Neural progenitor cell (in vitro differentiated cells): ENCODE data around the gene SMPX. TPM values are rescaled to one million over a fixed set of nuclear protein-coding genes. Genes with fewer than 3 reads are reported as not detected.

Experiments used
- DNase-seq: peaks from one replicate; pipeline ENCODE4 v3.0.0-alpha.2; 2016; ENCODE audit warnings: low spot score
- H2AFZ ChIP-seq: fragments of 200-600 bp; sonication (generic); replicated peaks from 2 replicates; pipeline ENCODE4 v1.6.1; 2016; ENCODE audit warnings: antibody characterized with exemption
- H3F3A ChIP-seq: fragments of 200-600 bp; sonication (generic); 2 replicates; pipeline ENCODE4 v1.6.1; 2016; ENCODE audit warnings: antibody characterized with exemption, low read depth
- H3K27ac ChIP-seq: fragments of 200-600 bp; sonication (generic); 2 replicates; pipeline ENCODE4 v1.5.1; 2016; ENCODE audit warnings: mild to moderate bottlenecking
- H3K27me3 ChIP-seq: fragments of 200-600 bp; sonication (generic); 2 replicates; pipeline ENCODE4 v1.6.1; 2016; ENCODE audit warnings: mild to moderate bottlenecking, moderate library complexity
- H3K36me3 ChIP-seq: fragments of 200-600 bp; sonication (generic); 2 replicates; pipeline ENCODE4 v1.5.1; 2016
- H3K4me1 ChIP-seq: fragments of 200-600 bp; sonication (generic); 2 replicates; pipeline ENCODE4 v1.6.1; 2016; ENCODE audit warnings: mixed run types
- H3K4me2 ChIP-seq: fragments of 200-600 bp; sonication (generic); 2 replicates; pipeline ENCODE4 v1.6.1; 2016
- H3K4me3 ChIP-seq: fragments of 200-600 bp; sonication (generic); 2 replicates; pipeline ENCODE4 v1.5.1; 2016
- H3K79me2 ChIP-seq: fragments of 200-600 bp; sonication (generic); 2 replicates; pipeline ENCODE4 v1.6.1; 2016; ENCODE audit warnings: low read depth
- H3K9ac ChIP-seq: fragments of 200-600 bp; sonication (generic); 2 replicates; pipeline ENCODE4 v1.6.1; 2016
- H3K9me3 ChIP-seq: fragments of 200-600 bp; sonication (generic); 2 replicates; pipeline ENCODE4 v1.5.1; 2016; ENCODE audit warnings: low read depth
- H4K20me1 ChIP-seq: fragments of 200-600 bp; sonication (generic); 2 replicates; pipeline ENCODE4 v1.6.1; 2016; ENCODE audit warnings: low read depth
- H3K27ac Mint-ChIP-seq: 3 replicates; pipeline ENCODE4 v1.8.0; 2021; ENCODE audit warnings: mixed read lengths
- H3K27me3 Mint-ChIP-seq: 2 replicates; pipeline ENCODE4 v1.8.0; 2022; ENCODE audit warnings: low read depth, mild to moderate bottlenecking, inconsistent platforms, moderate library complexity, mixed read lengths; ENCODE audit not compliant: insufficient read depth
- H3K36me3 Mint-ChIP-seq: 3 replicates; pipeline ENCODE4 v1.8.0; 2021; ENCODE audit warnings: mixed read lengths
- H3K4me1 Mint-ChIP-seq: 3 replicates; pipeline ENCODE4 v1.8.0; 2021; ENCODE audit warnings: mixed read lengths
- H3K4me3 Mint-ChIP-seq: 3 replicates; pipeline ENCODE4 v1.8.0; 2021; ENCODE audit warnings: mild to moderate bottlenecking, moderate library complexity, mixed read lengths
- H3K9me3 Mint-ChIP-seq: 3 replicates; pipeline ENCODE4 v1.8.0; 2020; ENCODE audit warnings: mixed read lengths
- CTCF ChIP-seq: fragments of 200-600 bp; sonication (generic); IDR thresholded peaks from 2 replicates; pipeline ENCODE4 v1.5.1; 2017; ENCODE audit warnings: antibody characterized with exemption, mild to moderate bottlenecking
- EZH2 ChIP-seq: fragments of 200-600 bp; sonication (generic); IDR thresholded peaks from 2 replicates; pipeline ENCODE4 v1.6.1; 2017; ENCODE audit warnings: antibody characterized with exemption, mild to moderate bottlenecking, moderate library complexity
- EZH2phosphoT487 ChIP-seq: fragments of 200-600 bp; sonication (generic); IDR thresholded peaks from 2 replicates; pipeline ENCODE4 v1.6.1; 2017; ENCODE audit warnings: antibody characterized with exemption
- total RNA-seq: library from RNA; depleted of rRNA; stranded (reverse); fragments of >200 nt; gene quantifications from 2 replicates; pipeline ENCODE4 v1.2.3, GENCODE V29; 2015; ENCODE audit warnings: low replicate concordance

The SMPX gene
- total RNA-seq, 1 donor from 2014 or later: not detected

GRCh38 chrX:21770631-21771321 is 12.9 kb upstream of the SMPX start:
- Histone ChIP-seq H3F3A (no peaks in the 10 kb centered on the region), H3K9me3 (no peaks in the 10 kb centered on the region), H3K36me3 (no peaks in the 10 kb centered on the region), H3K9ac (no peak overlapping the region), H2AFZ (no peak overlapping the region), H3K4me3 (no peak overlapping the region), H3K27ac (no peak overlapping the region), H4K20me1 (no peaks in the 10 kb centered on the region), H3K79me2 (no peaks in the 10 kb centered on the region), H3K4me2 (no peak overlapping the region), H3K4me1 (no peaks in the 10 kb centered on the region), H3K27me3 (no peaks in the 10 kb centered on the region)
- TF ChIP-seq EZH2phosphoT487 (no peak), CTCF (peak; percentile 22), EZH2 (no peak)
- Mint-ChIP-seq H3K4me1 (no peaks in the 10 kb centered on the region), H3K27me3 (peaks cover 3% of the 10 kb centered on the region), H3K4me3 (no peak overlapping the region), H3K27ac (no peak overlapping the region), H3K36me3 (no peaks in the 10 kb centered on the region), H3K9me3 (peaks cover 15% of the 10 kb centered on the region)
- DNase-seq: no peak

DNA sequence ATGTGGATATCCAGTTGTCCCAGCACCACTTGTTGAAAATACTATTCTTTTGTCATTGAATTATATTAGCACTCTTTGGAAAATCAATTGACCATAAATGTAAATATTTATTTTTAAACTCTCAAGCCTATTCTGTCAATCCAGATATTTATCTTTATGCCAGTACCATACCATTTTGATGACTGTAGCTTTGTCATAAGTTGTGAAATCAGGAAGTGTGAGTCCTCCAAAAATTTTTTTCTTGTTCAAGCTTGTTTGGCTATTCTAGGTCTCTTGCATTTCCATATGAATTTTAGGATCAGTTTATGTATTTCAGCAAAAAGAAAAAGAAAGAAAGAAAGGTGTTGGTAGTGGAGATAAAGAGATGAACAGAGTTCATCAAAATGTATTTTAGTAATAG is 8.2 kb upstream of the SMPX start:
- Mint-ChIP-seq H3K27me3 (peaks cover 3% of the 10 kb centered on the region), H3K36me3 (no peaks in the 10 kb centered on the region), H3K9me3 (peaks cover 12% of the 10 kb centered on the region)

GRCh38 chrX:21764008-21764407 is 6.1 kb upstream of the SMPX start:
- Histone ChIP-seq H3K27me3 (no peaks in the 10 kb centered on the region), H3F3A (no peaks in the 10 kb centered on the region), H3K4me1 (no peaks in the 10 kb centered on the region), H3K4me2 (no peak overlapping the region), H3K79me2 (no peaks in the 10 kb centered on the region), H3K27ac (no peak overlapping the region), H3K9me3 (no peaks in the 10 kb centered on the region), H3K4me3 (no peak overlapping the region), H2AFZ (no peak overlapping the region), H4K20me1 (no peaks in the 10 kb centered on the region), H3K36me3 (no peaks in the 10 kb centered on the region), H3K9ac (no peak overlapping the region)
- no peaks in the 10 kb centered on the region for H3K36me3 Mint-ChIP-seq
- H3K4me3 Mint-ChIP-seq: no peak overlapping the region
- H3K4me1 Mint-ChIP-seq: no peaks in the 10 kb centered on the region
- no peak for DNase-seq
- H3K27ac Mint-ChIP-seq: no peak overlapping the region
- no peaks in the 10 kb centered on the region for H3K27me3 Mint-ChIP-seq
- TF ChIP-seq EZH2phosphoT487 (no peak), CTCF (no peak), EZH2 (no peak)
- H3K9me3 Mint-ChIP-seq: peaks cover 10% of the 10 kb centered on the region

More for the DNA sequence above, 8.2 kb upstream of the SMPX start:
- no peaks in the 10 kb centered on the region for H3F3A ChIP-seq
- no peak overlapping the region for H3K4me2 ChIP-seq
- no peak overlapping the region for H3K9ac ChIP-seq
- DNase-seq: no peak
- no peak overlapping the region for H2AFZ ChIP-seq
- H3K4me1 ChIP-seq: no peaks in the 10 kb centered on the region
- H3K9me3 ChIP-seq: no peaks in the 10 kb centered on the region
- H3K4me3 ChIP-seq: no peak overlapping the region
- Mint-ChIP-seq H3K4me3 (no peak overlapping the region), H3K4me1 (no peaks in the 10 kb centered on the region), H3K27ac (no peak overlapping the region)
- H4K20me1 ChIP-seq: no peaks in the 10 kb centered on the region
- H3K27ac ChIP-seq: no peak overlapping the region
- H3K36me3 ChIP-seq: no peaks in the 10 kb centered on the region
- H3K27me3 ChIP-seq: no peaks in the 10 kb centered on the region
- H3K79me2 ChIP-seq: no peaks in the 10 kb centered on the region
- no peak for TF ChIP-seq EZH2
- TF ChIP-seq EZH2phosphoT487: no peak
- TF ChIP-seq CTCF: no peak
